ENCODE measurements around the gene TYRO3.

The TYRO3 gene

GRCh38 chr15:41558400-41559238 is at the start of gene TYRO3:
TYRO3 (plus strand) TSS chr15:41559212; CDS start chr15:41559258, 46 bp downstream.
- DNase-seq, result no peak

- DNase-seq, result no peak
These were observed 48.3 kb upstream of the TYRO3 start for GRCh38 chr15:41510728-41511127.

GRCh38 chr15:41511331-41511898 is 47.6 kb upstream of the TYRO3 start:
- no peak for DNase-seq

- DNase-seq, result no peak
These were observed 47.1 kb upstream of the TYRO3 start for GRCh38 chr15:41511899-41512369.

- DNase-seq, result no peak
These were observed 46.5 kb upstream of the TYRO3 start for GRCh38 chr15:41512512-41512939.

- DNase-seq, result no peak
These were observed 46.0 kb upstream of the TYRO3 start for GRCh38 chr15:41512940-41513505.

GRCh38 chr15:41513506-41514227 is 45.3 kb upstream of the TYRO3 start, which contains the start of gene LTK:
LTK (minus strand) TSS chr15:41513827; CDS start chr15:41513709, 118 bp downstream.
- no peak for DNase-seq

GRCh38 chr15:41517895-41518449 is 41.0 kb upstream of the TYRO3 start:
- no peak for DNase-seq

- no peak for DNase-seq
These were observed 38.4 kb upstream of the TYRO3 start for GRCh38 chr15:41520636-41521035.

GRCh38 chr15:41521614-41522013 is 37.4 kb upstream of the TYRO3 start:
- no peak for DNase-seq

GRCh38 chr15:41523097-41523496 is 35.9 kb upstream of the TYRO3 start:
- DNase-seq, result no peak

GRCh38 chr15:41530363-41530956 is 28.6 kb upstream of the TYRO3 start:
- no peak for DNase-seq

GRCh38 chr15:41535544-41535943 is 23.5 kb upstream of the TYRO3 start:
- no peak for DNase-seq

- DNase-seq, result no peak
These were observed 22.1 kb upstream of the TYRO3 start for GRCh38 chr15:41536866-41537265.

GRCh38 chr15:41543521-41543870 is 15.5 kb upstream of the TYRO3 start:
- DNase-seq, result no peak

GRCh38 chr15:41544650-41545015 is 14.4 kb upstream of the TYRO3 start:
- DNase-seq, result no peak

- DNase-seq, result no peak
These were observed 13.8 kb upstream of the TYRO3 start for GRCh38 chr15:41545218-41545617.

GRCh38 chr15:41546851-41547786 is 11.9 kb upstream of the TYRO3 start:
- DNase-seq, result no peak

GRCh38 chr15:41550066-41550775 is 8.8 kb upstream of the TYRO3 start:
- no peak for DNase-seq

- no peak for DNase-seq
These were observed 5.3 kb upstream of the TYRO3 start for GRCh38 chr15:41553731-41554130.

- no peak for DNase-seq
These were observed 4.7 kb upstream of the TYRO3 start for GRCh38 chr15:41554343-41554742.
